Prostate gland (tissue), 2 donors: Measurements from ENCODE around the gene CDK19. TPM values are rescaled to one million over a fixed set of nuclear protein-coding genes. Genes with fewer than 3 reads are reported as not detected.
"Not testable (repeated sequence)": the region's sequence is repeated elsewhere in the genome, so short reads cannot be mapped to it uniquely, and the experiment has no call there.

ENCODE experiments used
- DNase-seq: peaks from one replicate; pipeline ENCODE4 v3.0.0-alpha.2; 2019; ENCODE audit warnings: low spot score
- H3K27ac ChIP-seq, 2 donors: fragments of 200-600 bp; sonication (generic); 2 replicates each; pipeline ENCODE4 v1.5.1; 2017 to 2019
- H3K27me3 ChIP-seq: fragments of 200-600 bp; sonication (generic); replicated peaks from 2 replicates; pipeline ENCODE4 v1.5.1; 2019; ENCODE audit not compliant: insufficient read depth
- H3K36me3 ChIP-seq, 2 donors: fragments of 200-600 bp; sonication (generic); 1 replicate in 1 of 2; 2 replicates in 1 of 2; pipeline versions ENCODE4 v1.5.1 to v1.8.1; 2017 to 2019
- H3K4me1 ChIP-seq: fragments of 200-600 bp; sonication (generic); replicated peaks from 2 replicates; pipeline ENCODE4 v1.5.1; 2019
- H3K4me3 ChIP-seq, 2 donors: fragments of 200-600 bp; sonication (generic); 2 replicates each; pipeline ENCODE4 v1.5.1; 2017 to 2019
- H3K9me3 ChIP-seq: fragments of 200-600 bp; sonication (generic); 2 replicates; pipeline ENCODE4 v1.5.1; 2017
- CTCF ChIP-seq, 4 experiments: fragments of 200-600 bp in 2 of 4; fragments of 450-650 bp in 2 of 4; sonication (generic) in 2 of 4; IDR thresholded peaks; 1 replicate in 3 of 4; 2 replicates in 1 of 4; pipeline ENCODE4 v1.5.1; 2016 to 2019; ENCODE audit warnings: antibody characterized with exemption in 4 of 4, mild to moderate bottlenecking in 2 of 4, moderate library complexity in 2 of 4
- POLR2A ChIP-seq: fragments of 450-650 bp; IDR thresholded peaks from one replicate; pipeline ENCODE4 v1.6.1; 2016; ENCODE audit warnings: antibody characterized with exemption, mild to moderate bottlenecking
- POLR2AphosphoS5 ChIP-seq: sonication (generic); formaldehyde crosslinking; IDR thresholded peaks from one replicate; pipeline ENCODE4 v1.6.1; 2017; ENCODE audit warnings: antibody characterized with exemption
- WGBS: methylation state at CpG from one replicate; pipeline ENCODE4 v1.1.5; 2018; 5-methylcytosine and 5-hydroxymethylcytosine counted together
- intact Hi-C: fragments of 100-400 bp; cut with DNase I; formaldehyde crosslinking; loops from one replicate; pipeline ENCODE4 v1.14.2; 2022
- total RNA-seq, 2 donors: library from RNA; depleted of rRNA; stranded (reverse); fragments of >200 nt; gene quantifications; one replicate each; pipeline ENCODE4 v1.1.0, GENCODE V29; 2016

The CDK19 gene
- total RNA-seq, 2 donors from 2014 or later, result 41.4 to 70.2 TPM

- DNase-seq, result no peak
- 97% methylated on average over 1 of the region's 1 CpG for WGBS
- Histone ChIP-seq H3K9me3 (no peaks in the 10 kb centered on the region), H3K27ac (no peak overlapping the region), H3K36me3 (no peaks in the 10 kb centered on the region), H3K4me1 (no peaks in the 10 kb centered on the region), H3K4me3 (no peak overlapping the region), H3K27me3 (no peaks in the 10 kb centered on the region)
- TF ChIP-seq POLR2A (no peak), CTCF (IDR thresholded peaks at IDR 0.05) (no peak), POLR2AphosphoS5 (no peak)
- intact Hi-C loops, result no loop called here
Measured at GRCh38 chr6:110612298-110612697, 203.0 kb downstream of the CDK19 start.

- WGBS, result 38% methylated on average over 2 of the region's 2 CpGs
- TF ChIP-seq POLR2A (no peak), CTCF (IDR thresholded peaks at IDR 0.05) (no peak), POLR2AphosphoS5 (no peak)
- Histone ChIP-seq H3K27ac (no peak overlapping the region), H3K4me3 (no peak overlapping the region), H3K9me3 (no peaks in the 10 kb centered on the region), H3K36me3 (no peaks in the 10 kb centered on the region), H3K27me3 (no peaks in the 10 kb centered on the region), H3K4me1 (no peaks in the 10 kb centered on the region)
- no peak for DNase-seq
- intact Hi-C loops, result no loop called here
Measured at GRCh38 chr6:110609101-110609500, 206.2 kb downstream of the CDK19 start.

GRCh38 chr6:110608151-110608550, 207.1 kb downstream of the CDK19 start:
- intact Hi-C loops, result no loop called here
- no peaks in the 10 kb centered on the region for H3K9me3 ChIP-seq
- WGBS, result 71% methylated on average over 2 of the region's 2 CpGs
- no peak for DNase-seq
- H3K4me1 ChIP-seq, result no peaks in the 10 kb centered on the region
- H3K36me3 ChIP-seq, result no peaks in the 10 kb centered on the region
- H3K4me3 ChIP-seq, result no peak overlapping the region
- TF ChIP-seq POLR2AphosphoS5, result no peak
- no peak for TF ChIP-seq CTCF (IDR thresholded peaks at IDR 0.05)
- TF ChIP-seq POLR2A, result no peak
- H3K27me3 ChIP-seq, result no peaks in the 10 kb centered on the region
- H3K27ac ChIP-seq, result no peak overlapping the region

- no peak for DNase-seq
- 91% methylated on average over 4 of the region's 4 CpGs for WGBS
- no peaks in the 10 kb centered on the region for H3K9me3 ChIP-seq
- TF ChIP-seq POLR2AphosphoS5 (no peak), POLR2A (no peak), CTCF (IDR thresholded peaks at IDR 0.05) (no peak)
- H3K27ac ChIP-seq, result no peak overlapping the region
- intact Hi-C loops, result no loop called here
- H3K4me3 ChIP-seq, result no peak overlapping the region
- H3K27me3 ChIP-seq, result no peaks in the 10 kb centered on the region
- H3K36me3 ChIP-seq, result no peaks in the 10 kb centered on the region
- H3K4me1 ChIP-seq, result no peaks in the 10 kb centered on the region
Measured at GRCh38 chr6:110606151-110606550, 209.1 kb downstream of the CDK19 start.

GRCh38 chr6:110600640-110601039, 214.6 kb downstream of the CDK19 start:
- H3K4me1 ChIP-seq, H3K36me3 ChIP-seq, H3K4me3 ChIP-seq, DNase-seq, intact Hi-C loops, H3K27ac ChIP-seq, H3K9me3 ChIP-seq, H3K27me3 ChIP-seq: not testable (repeated sequence)
- WGBS, result 94% methylated on average over 3 of the region's 3 CpGs
